Activated CD4-positive, alpha-beta T cell treated with anti-CD3 and anti-CD28 coated beads, Interleukin-2, amount 50 U/mL, for 16 hours (primary cell): Measurements from ENCODE around the gene ALS2CL.

Experiments
- DNase-seq: peaks from one replicate; pipeline ENCODE4 v3.0.0-alpha.2; 2020

ALS2CL gene

DNA sequence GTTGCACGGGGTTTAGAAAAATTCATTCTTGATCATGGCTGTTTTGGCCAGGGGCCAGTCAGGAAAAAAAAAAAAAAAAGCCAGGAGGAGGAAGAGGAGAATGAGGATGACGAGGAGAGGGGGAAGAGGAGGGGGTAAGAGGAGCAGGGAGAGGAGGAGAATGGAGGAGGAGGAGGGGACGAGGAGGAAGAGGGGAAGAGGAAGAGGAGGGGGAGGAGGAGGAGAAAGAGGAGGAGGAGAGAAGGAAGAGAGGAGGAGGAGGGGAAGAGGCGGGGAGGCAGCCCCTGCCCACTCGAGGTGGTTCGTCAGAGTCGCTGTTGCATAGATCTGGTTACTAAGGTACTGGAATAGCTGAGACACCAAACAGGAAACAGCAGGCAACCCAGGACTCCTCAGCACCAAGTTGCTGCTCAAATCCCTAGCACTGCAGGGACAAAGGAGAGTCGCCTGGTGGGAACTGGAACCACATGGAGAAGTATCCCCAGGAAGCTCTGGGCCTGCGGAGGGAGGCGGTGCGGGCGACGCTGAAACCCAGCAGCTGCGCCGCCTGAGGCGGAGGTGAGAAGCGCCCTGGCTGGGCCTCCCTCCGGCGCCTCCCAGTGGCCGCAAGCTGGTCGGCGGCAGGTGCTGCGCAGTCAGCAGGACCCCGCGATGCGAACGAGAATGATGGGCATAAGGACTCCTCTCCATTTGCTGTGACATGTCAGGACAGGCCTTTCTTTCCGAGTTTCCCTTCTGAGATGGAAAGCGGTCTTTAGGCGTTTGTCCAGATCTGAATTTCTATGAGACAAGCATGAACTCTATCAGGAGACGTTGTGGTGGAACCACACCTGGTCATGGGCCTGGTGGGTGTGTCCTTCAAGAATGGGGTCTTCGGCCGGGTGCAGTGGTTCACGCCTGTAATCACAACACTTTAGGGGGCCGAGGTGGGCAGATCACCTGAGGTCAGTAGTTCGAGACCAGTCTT, 63.6 kb downstream of the ALS2CL start:
- DNase-seq, result peak; percentile 74

DNA sequence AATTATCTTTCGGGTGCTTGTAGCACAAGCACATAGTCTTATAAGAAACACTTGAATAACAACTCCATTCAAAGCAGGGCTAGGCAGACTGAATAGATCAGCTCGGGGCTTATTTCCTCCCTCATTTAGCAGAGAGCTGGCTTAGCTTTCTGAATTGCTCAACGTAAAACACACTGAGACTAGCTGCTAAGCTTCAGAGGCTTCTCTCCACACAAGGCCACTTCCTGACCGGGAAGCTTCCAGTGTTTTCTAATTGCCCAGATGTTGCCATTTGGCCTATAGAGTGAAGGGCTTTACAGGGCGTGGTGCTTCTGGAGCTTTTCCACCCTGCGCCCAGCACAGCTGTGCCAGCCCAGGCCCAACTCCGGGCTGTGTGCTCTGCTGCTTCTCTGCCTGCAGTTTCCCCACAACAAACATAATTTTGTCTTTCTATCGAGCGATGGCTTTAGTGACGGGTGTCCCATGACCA, 64.5 kb downstream of the ALS2CL start:
- DNase-seq, result no peak

DNA sequence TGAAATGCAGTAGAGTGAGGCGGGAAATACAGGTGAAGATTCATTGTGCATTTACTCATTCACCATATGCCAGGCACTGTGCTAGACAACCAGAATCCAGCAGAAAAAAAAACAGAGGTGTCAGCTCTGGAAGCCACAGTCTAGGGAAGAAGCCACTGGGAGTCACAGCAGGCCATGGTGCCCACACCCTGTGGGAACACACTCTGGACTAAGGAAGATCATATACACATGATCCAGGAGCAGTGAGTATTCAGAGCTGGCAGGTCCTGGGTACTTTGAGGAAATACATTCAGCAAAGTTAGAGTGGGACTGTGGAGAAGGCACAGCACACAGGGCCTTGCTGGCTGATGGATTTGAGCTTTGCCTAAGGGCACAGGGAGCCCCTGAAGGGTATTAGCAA, 66.4 kb downstream of the ALS2CL start:
- DNase-seq, result no peak

DNA sequence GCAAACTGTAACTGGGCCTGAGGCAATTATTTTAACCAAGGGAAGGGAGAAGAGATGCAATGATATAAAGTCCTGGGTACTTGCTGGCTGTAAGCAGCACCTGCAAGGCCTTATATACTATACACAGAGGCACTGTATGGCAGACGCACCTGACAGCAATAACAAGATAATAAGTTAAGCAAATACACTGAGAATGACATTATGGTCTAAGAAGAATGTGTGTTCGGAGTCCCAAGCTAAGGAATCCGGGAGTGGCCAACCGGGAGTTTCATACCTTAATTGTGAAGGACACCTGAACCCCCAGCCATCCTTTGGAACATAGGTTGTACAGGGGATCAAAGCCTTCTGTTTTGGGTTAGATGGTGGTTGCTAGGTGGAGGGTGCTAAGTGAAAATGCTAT, 67.4 kb downstream of the ALS2CL start:
- no peak for DNase-seq

DNA sequence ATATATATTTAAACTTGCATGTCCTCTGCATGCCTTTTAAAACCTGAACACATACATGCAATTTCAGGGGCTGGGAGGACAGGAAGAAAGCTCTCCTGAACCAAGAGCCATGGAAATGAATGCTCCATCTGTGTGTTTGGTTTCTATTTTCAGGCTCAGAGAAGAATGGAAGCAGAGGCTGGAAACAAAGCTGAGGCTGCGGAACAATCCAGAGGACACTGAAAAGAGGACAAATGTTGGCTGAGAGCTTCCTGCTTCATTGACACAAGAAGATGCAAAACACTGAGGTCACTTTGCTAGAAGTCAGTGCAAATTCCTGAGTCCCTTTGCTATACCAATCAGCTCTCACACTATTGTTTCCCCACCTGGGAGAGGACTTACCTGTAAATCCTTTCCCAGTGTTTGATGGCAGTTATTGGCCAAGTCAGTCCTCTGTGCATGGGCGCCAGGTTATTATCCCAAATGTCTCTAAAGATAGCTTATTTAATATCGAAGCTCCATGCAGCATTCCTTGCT, 68.4 kb downstream of the ALS2CL start:
- no peak for DNase-seq

DNA sequence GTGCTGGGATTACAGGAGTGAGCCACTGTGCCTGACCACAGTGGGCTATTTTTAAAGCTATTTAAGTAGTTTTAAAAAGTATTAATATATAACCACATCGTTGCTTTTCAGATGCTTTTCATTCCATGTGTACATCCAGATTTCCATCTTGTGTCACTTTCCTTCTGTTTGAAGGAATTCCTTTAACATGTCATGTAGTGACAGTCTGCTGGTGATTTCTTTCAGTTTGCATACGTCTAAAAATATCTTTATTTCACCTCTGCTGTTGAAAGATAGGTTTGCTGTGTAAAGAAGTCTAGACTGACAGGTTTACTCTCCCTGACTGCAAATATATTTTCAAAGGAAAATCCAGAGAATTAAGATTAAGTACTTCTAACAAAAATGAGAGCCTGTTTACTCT, 68.9 kb downstream of the ALS2CL start:
- DNase-seq, result no peak

DNA sequence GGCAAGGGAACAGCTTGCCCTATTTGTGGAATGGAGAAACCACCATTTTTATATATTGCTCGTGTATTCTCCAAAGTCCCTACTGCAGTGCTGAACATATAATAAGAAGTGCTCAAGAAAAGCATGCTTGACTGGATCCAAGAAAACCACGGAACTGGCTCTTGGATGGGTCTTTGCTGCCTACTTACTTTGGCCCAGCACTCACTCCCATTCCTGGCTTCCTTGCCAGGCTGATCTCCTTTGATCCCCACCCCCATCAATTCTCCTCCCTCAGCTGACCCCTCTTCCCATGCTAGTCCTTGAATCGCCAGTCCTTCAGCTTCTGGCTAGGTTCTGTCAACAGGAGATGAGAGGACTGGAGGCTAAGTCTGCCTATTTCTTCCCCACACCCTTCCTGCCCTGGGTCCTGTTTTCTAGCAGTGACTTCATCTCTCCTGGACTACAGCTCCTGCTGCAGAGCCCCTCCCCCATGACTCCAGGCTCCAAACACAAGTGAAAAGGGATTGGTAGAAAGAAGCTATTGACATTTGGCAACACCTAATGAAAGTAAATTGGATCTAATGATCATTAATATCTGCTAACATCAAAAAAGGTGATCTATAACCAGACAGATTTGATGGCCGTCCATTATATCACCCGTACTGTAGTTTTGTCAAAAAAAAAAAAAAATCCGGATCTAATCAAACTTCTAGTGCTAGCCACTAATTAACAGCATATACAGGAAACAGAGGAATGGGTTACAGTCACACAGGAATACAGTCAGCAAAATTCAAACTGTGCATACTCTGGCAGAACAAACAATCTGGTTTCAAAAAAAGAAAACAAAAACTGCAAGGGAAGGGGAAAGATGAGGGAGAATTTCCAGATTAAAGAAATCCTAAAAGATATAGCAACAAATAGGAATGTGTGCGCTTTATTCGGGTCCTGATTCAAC, 73.4 kb downstream of the ALS2CL start:
- DNase-seq, result no peak
